SW480 (cell line): ENCODE results near the gene ZNRF4.
"Not testable (repeated sequence)": the region's sequence is repeated elsewhere in the genome, so short reads cannot be mapped to it uniquely, and the experiment has no call there.

Source experiments
- DNase-seq: peaks from one replicate; pipeline ENCODE4 v3.0.0-alpha.2; 2016; ENCODE audit warnings: low spot score

ZNRF4 gene

GRCh38 chr19:5455367-5456129 is at the start of gene ZNRF4:
Gene ZNRF4 (plus strand): TSS chr19:5455417. CDS start chr19:5455492, 75 bp downstream.
- no peak for DNase-seq

- DNase-seq, result not testable (repeated sequence)
These were observed 49.0 kb upstream of the ZNRF4 start for GRCh38 chr19:5406198-5406597.

- no peak for DNase-seq
These were observed 48.4 kb upstream of the ZNRF4 start for GRCh38 chr19:5406816-5407215.

- DNase-seq, result peak; percentile 39
These were observed 47.9 kb upstream of the ZNRF4 start for GRCh38 chr19:5407356-5407755.

GRCh38 chr19:5417495-5418436 is 37.5 kb upstream of the ZNRF4 start:
- no peak for DNase-seq

- DNase-seq, result no peak
These were observed 36.5 kb upstream of the ZNRF4 start for GRCh38 chr19:5418677-5419076.

- no peak for DNase-seq
These were observed 34.3 kb upstream of the ZNRF4 start for GRCh38 chr19:5420953-5421352.

GRCh38 chr19:5423567-5424125 is 31.6 kb upstream of the ZNRF4 start:
- no peak for DNase-seq

GRCh38 chr19:5424192-5424973 is 30.8 kb upstream of the ZNRF4 start:
- no peak for DNase-seq

- DNase-seq, result no peak
These were observed 30.0 kb upstream of the ZNRF4 start for GRCh38 chr19:5425260-5425659.

- DNase-seq, result no peak
These were observed 25.0 kb upstream of the ZNRF4 start for GRCh38 chr19:5430237-5430636.

- DNase-seq, result no peak
These were observed 22.5 kb upstream of the ZNRF4 start for GRCh38 chr19:5432687-5433086.

GRCh38 chr19:5434351-5434917 is 20.8 kb upstream of the ZNRF4 start:
- no peak for DNase-seq

- DNase-seq, result peak; percentile 38
These were observed 20.1 kb upstream of the ZNRF4 start for GRCh38 chr19:5434970-5435641.

GRCh38 chr19:5435642-5436017 is 19.6 kb upstream of the ZNRF4 start:
- DNase-seq, result no peak

GRCh38 chr19:5436106-5436947 is 18.9 kb upstream of the ZNRF4 start:
- no peak for DNase-seq

GRCh38 chr19:5436948-5437306 is 18.3 kb upstream of the ZNRF4 start:
- no peak for DNase-seq

GRCh38 chr19:5438756-5439155 is 16.5 kb upstream of the ZNRF4 start:
- not testable (repeated sequence) for DNase-seq

- DNase-seq, result no peak
These were observed 15.8 kb upstream of the ZNRF4 start for GRCh38 chr19:5439452-5439851.

GRCh38 chr19:5440299-5440698 is 14.9 kb upstream of the ZNRF4 start:
- DNase-seq, result no peak
